ENCODE results near the gene PIK3CB. TPM values are rescaled to one million over a fixed set of nuclear protein-coding genes. Genes with fewer than 3 reads are reported as not detected.
"Not testable (repeated sequence)": the region's sequence is repeated elsewhere in the genome, so short reads cannot be mapped to it uniquely, and the experiment has no call there.

The PIK3CB gene
- total and polyA plus RNA-seq, 2 experiments from 2014 or later = 14.3 to 23.0 TPM

GRCh38 chr3:138833899-138834595, 681 bp downstream of the PIK3CB start:
- 1% methylated on average over 39 of the region's 43 CpGs for WGBS (ENCODE audit: low lambda C conversion rate, missing lambda C conversion rate)
- peak; percentile 76 for DNase-seq (ENCODE audit: low spot score)
- no peaks in the 10 kb centered on the region for H3K9me2 ChIP-seq (replicated peaks; ENCODE audit: insufficient read depth)
- H3K27me3 ChIP-seq = no peaks in the 10 kb centered on the region
- H3K27ac ChIP-seq = peak overlapping the region; percentile 98
- no peaks in the 10 kb centered on the region for H3K9me3 ChIP-seq (ENCODE audit: low read depth)
- peaks cover 44% of the 10 kb centered on the region for H3K79me2 ChIP-seq
- H3K4me2 ChIP-seq = peak overlapping the region; percentile 81
- H4K20me1 ChIP-seq (ENCODE audit: insufficient read depth, poor library complexity, severe bottlenecking) = peaks cover 5% of the 10 kb centered on the region
- no peaks in the 10 kb centered on the region for H3K36me3 ChIP-seq (replicated peaks; ENCODE audit: insufficient read depth, low read depth)
- peaks cover 6% of the 10 kb centered on the region for H3K4me1 ChIP-seq (ENCODE audit: insufficient read depth)
- peak overlapping the region; percentile 49 for H2AFZ ChIP-seq
- TF ChIP-seq EZH2phosphoT487 (IDR thresholded peaks at IDR 0.05; ENCODE audit: low read depth, severe bottlenecking, unreplicated experiment) (no peak), EZH2 (IDR thresholded peaks at IDR 0.05; ENCODE audit: borderline replicate concordance) (no peak), CTCF (IDR thresholded peaks at IDR 0.05; ENCODE audit: poor library complexity) (peak; percentile 19)
- peak overlapping the region; percentile 58 for H3K4me3 ChIP-seq

- not testable (repeated sequence) for H3K9me3 ChIP-seq (ENCODE audit: low read depth); H3K36me3 ChIP-seq (replicated peaks; ENCODE audit: insufficient read depth, low read depth); H3K9me2 ChIP-seq (replicated peaks; ENCODE audit: insufficient read depth); H2AFZ ChIP-seq; H3K27me3 ChIP-seq; DNase-seq (ENCODE audit: low spot score); H3K4me1 ChIP-seq (ENCODE audit: insufficient read depth); H3K4me3 ChIP-seq; H4K20me1 ChIP-seq (ENCODE audit: insufficient read depth, poor library complexity, severe bottlenecking)
- H3K4me2 ChIP-seq = peak overlapping the region; percentile 81
- WGBS (ENCODE audit: low lambda C conversion rate, missing lambda C conversion rate) = 97% methylated on average over 26 of the region's 27 CpGs
- peaks cover 59% of the 10 kb centered on the region for H3K79me2 ChIP-seq
- peak overlapping the region; percentile 98 for H3K27ac ChIP-seq
These were observed 2.2 kb downstream of the PIK3CB start for GRCh38 chr3:138832473-138833057.

- no peak for DNase-seq (ENCODE audit: low spot score)
- H3K27me3 ChIP-seq = no peaks in the 10 kb centered on the region
- no peaks in the 10 kb centered on the region for H3K4me1 ChIP-seq (ENCODE audit: insufficient read depth)
- no peak overlapping the region for H3K4me2 ChIP-seq
- peaks cover 84% of the 10 kb centered on the region for H3K79me2 ChIP-seq
- H3K9me3 ChIP-seq (ENCODE audit: low read depth) = no peaks in the 10 kb centered on the region
- WGBS (ENCODE audit: low lambda C conversion rate, missing lambda C conversion rate) = 91% methylated on average over 15 of the region's 15 CpGs
- H3K36me3 ChIP-seq (replicated peaks; ENCODE audit: insufficient read depth, low read depth) = no peaks in the 10 kb centered on the region
- H3K9me2 ChIP-seq (replicated peaks; ENCODE audit: insufficient read depth) = no peaks in the 10 kb centered on the region
- H3K27ac ChIP-seq = no peak overlapping the region
- peaks cover 7% of the 10 kb centered on the region for H4K20me1 ChIP-seq (ENCODE audit: insufficient read depth, poor library complexity, severe bottlenecking)
- no peak overlapping the region for H3K4me3 ChIP-seq
- TF ChIP-seq EZH2 (IDR thresholded peaks at IDR 0.05; ENCODE audit: borderline replicate concordance) = no peak
- TF ChIP-seq CTCF (IDR thresholded peaks at IDR 0.05; ENCODE audit: poor library complexity) = no peak
- no peak for TF ChIP-seq EZH2phosphoT487 (IDR thresholded peaks at IDR 0.05; ENCODE audit: low read depth, severe bottlenecking, unreplicated experiment)
- H2AFZ ChIP-seq = no peak overlapping the region
These were observed 4.7 kb downstream of the PIK3CB start for GRCh38 chr3:138829886-138830510.

GRCh38 chr3:138829097-138829496, 5.6 kb downstream of the PIK3CB start:
- Histone ChIP-seq H3K79me2 (peaks cover 88% of the 10 kb centered on the region), H3K36me3 (replicated peaks; ENCODE audit: insufficient read depth, low read depth) (no peaks in the 10 kb centered on the region), H3K27ac (no peak overlapping the region), H3K9me3 (ENCODE audit: low read depth) (no peaks in the 10 kb centered on the region), H3K27me3 (no peaks in the 10 kb centered on the region), H4K20me1 (ENCODE audit: insufficient read depth, poor library complexity, severe bottlenecking) (peaks cover 7% of the 10 kb centered on the region), H3K4me2 (no peak overlapping the region), H2AFZ (no peak overlapping the region), H3K4me1 (ENCODE audit: insufficient read depth) (peaks cover 5% of the 10 kb centered on the region), H3K4me3 (no peak overlapping the region), H3K9me2 (replicated peaks; ENCODE audit: insufficient read depth) (no peaks in the 10 kb centered on the region)
- no peak for TF ChIP-seq CTCF (IDR thresholded peaks at IDR 0.05; ENCODE audit: poor library complexity)
- TF ChIP-seq EZH2 (IDR thresholded peaks at IDR 0.05; ENCODE audit: borderline replicate concordance) = no peak
- no peak for TF ChIP-seq EZH2phosphoT487 (IDR thresholded peaks at IDR 0.05; ENCODE audit: low read depth, severe bottlenecking, unreplicated experiment)
- DNase-seq (ENCODE audit: low spot score) = no peak
- WGBS (ENCODE audit: low lambda C conversion rate, missing lambda C conversion rate) = 94% methylated on average over 3 of the region's 3 CpGs

All from hepatocyte (in vitro differentiated cells).